SU-DHL-6 (cell line): ENCODE measurements around the gene PKD2.
"Not testable (repeated sequence)": the region's sequence is repeated elsewhere in the genome, so short reads cannot be mapped to it uniquely, and the experiment has no call there.

Experiments
- H2AFZ ChIP-seq: fragments of 200-600 bp; sonication (generic); 2 replicates; pipeline ENCODE4 v1.6.1; 2014; ENCODE audit warnings: low read depth, mild to moderate bottlenecking, moderate library complexity, mixed read lengths, antibody characterized with exemption, low read length; ENCODE audit not compliant: severe bottlenecking
- H3F3A ChIP-seq: fragments of 200-600 bp; shearing (Covaris generic); 2 replicates; pipeline ENCODE4 v1.6.0; 2016; ENCODE audit warnings: antibody characterized with exemption, mild to moderate bottlenecking; ENCODE audit not compliant: insufficient read depth
- H3K27ac ChIP-seq: fragments of 200-600 bp; sonication (generic); 2 replicates; pipeline ENCODE4 v1.5.1; 2016; ENCODE audit warnings: low read depth, mild to moderate bottlenecking, low read length, moderate library complexity, mixed read lengths
- H3K27me3 ChIP-seq: fragments of 200-600 bp; sonication (generic), shearing (Covaris generic); 2 replicates; pipeline ENCODE4 v1.6.0; 2014; ENCODE audit warnings: mild to moderate bottlenecking, low read length
- H3K36me3 ChIP-seq: fragments of 200-600 bp; sonication (generic); 2 replicates; pipeline ENCODE4 v1.6.1; 2014; ENCODE audit warnings: mild to moderate bottlenecking, low read length, mixed read lengths
- H3K4me2 ChIP-seq: fragments of 300-600, 200-600 bp; shearing (Covaris generic), sonication (generic); 2 replicates; pipeline ENCODE4 v1.6.0; 2014; ENCODE audit warnings: low read length, low read depth, mild to moderate bottlenecking; ENCODE audit not compliant: poor library complexity, severe bottlenecking
- H3K4me3 ChIP-seq: fragments of 200-600 bp; sonication (generic); 2 replicates; pipeline ENCODE4 v1.5.1; 2014; ENCODE audit warnings: antibody characterized with exemption, low read length, mild to moderate bottlenecking, mixed read lengths; ENCODE audit not compliant: insufficient read depth, poor library complexity, severe bottlenecking
- H3K79me2 ChIP-seq: fragments of 200-600 bp; sonication (generic); 2 replicates; pipeline ENCODE4 v1.6.1; 2014; ENCODE audit warnings: mild to moderate bottlenecking, low read length, moderate library complexity; ENCODE audit not compliant: insufficient read depth
- H3K9ac ChIP-seq: fragments of 200-600 bp; sonication (generic); 2 replicates; pipeline ENCODE4 v1.7.0; 2014; ENCODE audit warnings: mild to moderate bottlenecking, low read length
- H3K9me2 ChIP-seq: fragments of 200-600 bp; sonication (generic); replicated peaks from 2 replicates; pipeline ENCODE4 v1.6.1; 2014; ENCODE audit warnings: low read length; ENCODE audit not compliant: insufficient read depth
- H3K9me3 ChIP-seq: fragments of 200-600 bp; sonication (generic); 2 replicates; pipeline ENCODE4 v1.6.1; 2014; ENCODE audit warnings: low read length, mixed read lengths; ENCODE audit not compliant: insufficient read depth
- H4K20me1 ChIP-seq: fragments of 200-600 bp; sonication (generic); 2 replicates; pipeline ENCODE4 v1.6.1; 2014; ENCODE audit warnings: low read depth, mild to moderate bottlenecking, antibody characterized with exemption, low read length, moderate library complexity, mixed read lengths
- EZH2phosphoT487 ChIP-seq: fragments of 200-600 bp; sonication (generic), shearing (Covaris generic); conservative IDR thresholded peaks from 2 replicates; pipeline ENCODE4 v1.6.1; 2018; ENCODE audit warnings: mild to moderate bottlenecking, antibody characterized with exemption, low read length, moderate library complexity, mixed read lengths
- TF ChIP-seq, protein P1 (sequence below): fragments of 200-600 bp; sonication (generic); IDR thresholded peaks from one replicate; pipeline ENCODE4 v1.5.1; 2017; ENCODE audit warnings: antibody characterized with exemption, mild to moderate bottlenecking, low read length, moderate library complexity; ENCODE audit not compliant: insufficient read depth, poor library complexity, severe bottlenecking

PKD2 gene

GRCh38 chr4:88119943-88120342 is 112.5 kb downstream of the PKD2 start:
- Histone ChIP-seq H3K9me3 (no peaks in the 10 kb centered on the region), H2AFZ (no peak overlapping the region), H3K79me2 (no peaks in the 10 kb centered on the region), H3K9me2 (no peaks in the 10 kb centered on the region), H3K9ac (no peak overlapping the region), H3K27me3 (no peaks in the 10 kb centered on the region), H3K4me2 (no peak overlapping the region), H4K20me1 (no peaks in the 10 kb centered on the region), H3K36me3 (no peaks in the 10 kb centered on the region), H3K4me3 (no peak overlapping the region), H3K27ac (no peak overlapping the region), H3F3A (no peaks in the 10 kb centered on the region)
- TF ChIP-seq, protein P1, sequence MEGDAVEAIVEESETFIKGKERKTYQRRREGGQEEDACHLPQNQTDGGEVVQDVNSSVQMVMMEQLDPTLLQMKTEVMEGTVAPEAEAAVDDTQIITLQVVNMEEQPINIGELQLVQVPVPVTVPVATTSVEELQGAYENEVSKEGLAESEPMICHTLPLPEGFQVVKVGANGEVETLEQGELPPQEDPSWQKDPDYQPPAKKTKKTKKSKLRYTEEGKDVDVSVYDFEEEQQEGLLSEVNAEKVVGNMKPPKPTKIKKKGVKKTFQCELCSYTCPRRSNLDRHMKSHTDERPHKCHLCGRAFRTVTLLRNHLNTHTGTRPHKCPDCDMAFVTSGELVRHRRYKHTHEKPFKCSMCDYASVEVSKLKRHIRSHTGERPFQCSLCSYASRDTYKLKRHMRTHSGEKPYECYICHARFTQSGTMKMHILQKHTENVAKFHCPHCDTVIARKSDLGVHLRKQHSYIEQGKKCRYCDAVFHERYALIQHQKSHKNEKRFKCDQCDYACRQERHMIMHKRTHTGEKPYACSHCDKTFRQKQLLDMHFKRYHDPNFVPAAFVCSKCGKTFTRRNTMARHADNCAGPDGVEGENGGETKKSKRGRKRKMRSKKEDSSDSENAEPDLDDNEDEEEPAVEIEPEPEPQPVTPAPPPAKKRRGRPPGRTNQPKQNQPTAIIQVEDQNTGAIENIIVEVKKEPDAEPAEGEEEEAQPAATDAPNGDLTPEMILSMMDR, result no peak
- TF ChIP-seq EZH2phosphoT487, result no peak

- H3K79me2 ChIP-seq, H3K9ac ChIP-seq, H3K27me3 ChIP-seq, H4K20me1 ChIP-seq, H3K9me3 ChIP-seq, H3K36me3 ChIP-seq, H2AFZ ChIP-seq, H3K4me3 ChIP-seq, H3K4me2 ChIP-seq, H3K27ac ChIP-seq, H3K9me2 ChIP-seq, H3F3A ChIP-seq: not testable (repeated sequence)
These were observed 114.8 kb downstream of the PKD2 start for GRCh38 chr4:88122260-88122659.
